Mesendoderm (in vitro differentiated cells): ENCODE data around the gene CEP164.

Source experiments
- DNase-seq: peaks from one replicate; pipeline ENCODE4 v3.0.0; 2013
- H2AK5ac ChIP-seq: 2 replicates; pipeline ENCODE4 v1.6.1; 2013; ENCODE audit warnings: low read length, inconsistent platforms
- H2BK120ac ChIP-seq: 2 replicates; pipeline ENCODE4 v1.6.1; 2013; ENCODE audit warnings: low read depth, mild to moderate bottlenecking, low read length, moderate library complexity, mixed read lengths
- H2BK15ac ChIP-seq: replicated peaks from 2 replicates; pipeline ENCODE4 v1.6.1; 2013; ENCODE audit warnings: low read depth, mild to moderate bottlenecking, moderate library complexity
- H2BK5ac ChIP-seq: 2 replicates; pipeline ENCODE4 v1.6.1; 2013; ENCODE audit warnings: low read length, inconsistent platforms
- H3K18ac ChIP-seq: 2 replicates; pipeline ENCODE4 v1.6.1; 2013; ENCODE audit warnings: mild to moderate bottlenecking, low read length, mixed read lengths
- H3K23ac ChIP-seq: one replicate; pipeline ENCODE4 v1.6.1; 2013; ENCODE audit warnings: low read length
- H3K27ac ChIP-seq: 2 replicates; pipeline ENCODE4 v1.5.1; 2013; ENCODE audit warnings: low read depth, mild to moderate bottlenecking, inconsistent platforms, low read length, moderate library complexity
- H3K27me3 ChIP-seq: 2 replicates; pipeline ENCODE4 v1.6.1; 2013; ENCODE audit warnings: low read length, control low read depth, mild to moderate bottlenecking, inconsistent platforms; ENCODE audit not compliant: insufficient read depth, poor library complexity
- H3K36me3 ChIP-seq: 2 replicates; pipeline ENCODE4 v1.6.1; 2013; ENCODE audit warnings: low read length, inconsistent platforms; ENCODE audit not compliant: control insufficient read depth, insufficient read depth
- H3K4ac ChIP-seq: one replicate; pipeline ENCODE4 v1.6.1; 2013; ENCODE audit warnings: low read depth, mild to moderate bottlenecking, low read length, moderate library complexity
- H3K4me1 ChIP-seq: 2 replicates; pipeline ENCODE4 v1.6.1; 2013; ENCODE audit warnings: low read depth, low read length, inconsistent platforms; ENCODE audit not compliant: control insufficient read depth
- H3K4me2 ChIP-seq: 2 replicates; pipeline ENCODE4 v1.6.1; 2013; ENCODE audit warnings: low read length
- H3K4me3 ChIP-seq: 2 replicates; pipeline ENCODE4 v1.5.1; 2013; ENCODE audit warnings: mild to moderate bottlenecking, low read length
- H3K56ac ChIP-seq: one replicate; pipeline ENCODE4 v1.6.1; 2013; ENCODE audit warnings: low read length
- H3K79me1 ChIP-seq: 2 replicates; pipeline ENCODE4 v1.6.1; 2013; ENCODE audit warnings: low read length, inconsistent platforms
- H3K79me2 ChIP-seq: 2 replicates; pipeline ENCODE4 v1.6.1; 2013; ENCODE audit warnings: mild to moderate bottlenecking, low read length; ENCODE audit not compliant: control insufficient read depth, insufficient read depth
- H3K9ac ChIP-seq: 2 replicates; pipeline ENCODE4 v1.6.1; 2013; ENCODE audit warnings: low read length, inconsistent platforms
- H4K5ac ChIP-seq: one replicate; pipeline ENCODE4 v1.6.1; 2013; ENCODE audit warnings: low read length
- H4K8ac ChIP-seq: one replicate; pipeline ENCODE4 v1.6.1; 2013; ENCODE audit warnings: low read depth, mild to moderate bottlenecking, control low read depth, low read length, moderate library complexity
- WGBS: extraction: QIAGEN DNeasy Blood & Tissue Kit; methylation state at CpG from one replicate; pipeline ENCODE4 v1.1.7; 2013; ENCODE audit warnings: low lambda C conversion rate, missing lambda C conversion rate; ENCODE audit not compliant: insufficient coverage; ENCODE audit errors: extremely low coverage; 5-methylcytosine and 5-hydroxymethylcytosine counted together

Gene CEP164

DNA sequence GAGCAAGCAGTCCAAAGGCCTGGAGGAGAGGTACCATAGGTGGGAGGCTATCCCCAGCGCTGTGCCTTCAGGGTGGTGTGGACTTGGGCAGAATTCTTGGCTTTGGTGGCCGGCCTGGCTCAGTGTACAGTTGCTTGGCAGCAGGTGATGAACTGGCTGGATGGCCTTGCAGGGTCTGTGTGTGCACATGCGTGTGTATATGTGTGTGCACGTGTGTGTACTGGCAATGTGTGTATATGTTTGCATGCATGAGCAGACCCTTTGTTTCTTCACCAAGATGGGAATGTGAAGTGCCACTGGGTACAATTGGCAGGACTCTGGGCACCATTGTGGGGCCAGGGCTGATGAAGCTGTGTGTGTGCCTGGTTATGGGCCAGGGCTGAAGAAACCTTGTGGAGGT, 53.0 kb downstream of the CEP164 start:
- H3K27me3 ChIP-seq, result no peaks in the 10 kb centered on the region
- H3K4me2 ChIP-seq, result no peak overlapping the region
- no peak overlapping the region for H3K23ac ChIP-seq
- no peak for DNase-seq
- no peak overlapping the region for H3K56ac ChIP-seq
- H3K4me3 ChIP-seq, result no peak overlapping the region
- H3K79me2 ChIP-seq, result no peaks in the 10 kb centered on the region
- no peak overlapping the region for H2BK120ac ChIP-seq
- no peak overlapping the region for H3K27ac ChIP-seq
- H3K4me1 ChIP-seq, result no peaks in the 10 kb centered on the region
- H2BK15ac ChIP-seq, result no peak overlapping the region
- no peak overlapping the region for H3K4ac ChIP-seq
- no peak overlapping the region for H2AK5ac ChIP-seq
- no peaks in the 10 kb centered on the region for H3K79me1 ChIP-seq
- WGBS, result no CpG with 5 or more reads among the region's 4 CpGs
- H3K9ac ChIP-seq, result no peak overlapping the region
- H4K8ac ChIP-seq, result no peak overlapping the region
- no peak overlapping the region for H4K5ac ChIP-seq
- H3K18ac ChIP-seq, result no peak overlapping the region
- no peaks in the 10 kb centered on the region for H3K36me3 ChIP-seq
- no peak overlapping the region for H2BK5ac ChIP-seq

DNA sequence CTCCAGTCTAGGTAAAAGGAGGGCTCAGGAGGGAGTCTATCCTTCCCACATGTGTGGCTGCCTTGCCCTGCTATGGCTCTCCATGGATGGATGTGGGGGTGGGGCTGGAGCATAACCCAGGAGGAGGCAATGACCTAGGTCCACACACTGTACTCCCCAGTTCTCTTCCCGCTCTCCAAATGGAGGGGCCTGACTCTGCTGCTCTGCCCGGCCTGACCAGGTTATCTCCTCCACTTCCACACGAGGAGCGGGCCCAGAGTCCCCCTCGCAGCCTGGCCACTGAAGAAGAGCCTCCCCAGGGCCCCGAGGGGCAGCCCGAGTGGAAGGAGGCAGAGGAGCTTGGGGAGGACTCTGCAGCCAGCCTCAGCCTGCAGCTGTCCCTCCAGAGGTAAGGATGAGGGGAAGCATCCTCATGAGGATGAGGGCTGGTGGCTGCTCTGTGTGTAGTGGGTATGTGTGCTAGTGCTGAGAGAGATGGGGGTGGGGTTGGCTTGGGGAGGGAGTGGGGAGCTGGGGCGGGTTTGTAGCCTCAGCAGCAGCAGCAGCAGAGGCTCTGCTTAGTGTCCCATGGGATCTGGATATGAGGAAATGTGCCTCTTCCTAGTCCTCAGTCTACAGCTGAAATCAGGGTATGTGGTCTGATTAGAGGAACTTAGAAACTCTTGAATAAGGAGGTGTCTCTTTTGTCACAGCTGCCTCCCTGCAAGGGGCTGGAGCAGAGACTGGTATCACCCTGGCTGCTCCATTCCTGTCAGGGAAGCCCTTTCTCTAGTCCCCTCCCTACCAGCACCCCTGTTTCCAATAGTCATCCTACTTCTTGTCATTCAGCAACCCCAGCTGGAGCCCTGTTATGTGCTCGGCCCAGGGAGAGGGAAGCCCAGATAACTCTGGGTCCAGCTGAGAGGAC, 54.1 kb downstream of the CEP164 start:
- Histone ChIP-seq H3K4ac (no peak overlapping the region), H3K4me1 (no peaks in the 10 kb centered on the region), H3K79me1 (no peaks in the 10 kb centered on the region), H3K27me3 (no peaks in the 10 kb centered on the region), H3K18ac (no peak overlapping the region), H2AK5ac (no peak overlapping the region), H2BK15ac (no peak overlapping the region), H2BK120ac (no peak overlapping the region), H2BK5ac (no peak overlapping the region), H3K27ac (no peak overlapping the region), H4K8ac (no peak overlapping the region), H3K79me2 (no peaks in the 10 kb centered on the region), H3K36me3 (no peaks in the 10 kb centered on the region), H3K4me3 (no peak overlapping the region), H3K4me2 (no peak overlapping the region), H4K5ac (no peak overlapping the region), H3K9ac (no peak overlapping the region), H3K56ac (no peak overlapping the region), H3K23ac (no peak overlapping the region)
- DNase-seq, result no peak
- no CpG with 5 or more reads among the region's 9 CpGs for WGBS

DNA sequence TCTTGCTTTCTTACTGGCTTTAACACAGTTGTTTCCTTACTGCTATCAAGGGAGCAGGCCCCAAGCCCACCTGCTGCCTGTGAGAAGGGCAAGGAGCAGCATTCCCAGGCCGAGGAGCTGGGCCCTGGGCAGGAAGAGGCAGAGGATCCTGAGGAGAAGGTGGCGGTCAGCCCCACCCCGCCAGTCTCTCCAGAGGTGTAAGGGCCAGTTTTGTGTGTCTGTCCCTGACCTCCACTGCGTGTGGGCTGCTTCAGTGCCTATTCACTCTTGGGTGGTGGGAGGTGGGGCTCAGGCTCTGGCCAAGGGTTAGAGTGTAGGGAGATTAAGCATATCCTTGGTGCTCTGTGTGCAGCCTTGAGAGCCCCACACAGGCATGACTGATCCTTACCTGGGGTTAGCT, 55.1 kb downstream of the CEP164 start:
- no peaks in the 10 kb centered on the region for H3K79me1 ChIP-seq
- no peak overlapping the region for H4K5ac ChIP-seq
- H2BK5ac ChIP-seq, result no peak overlapping the region
- no peak overlapping the region for H2BK15ac ChIP-seq
- H3K9ac ChIP-seq, result no peak overlapping the region
- no peak overlapping the region for H2BK120ac ChIP-seq
- H2AK5ac ChIP-seq, result no peak overlapping the region
- no peak for DNase-seq
- H3K4me1 ChIP-seq, result no peaks in the 10 kb centered on the region
- no peak overlapping the region for H3K27ac ChIP-seq
- no peaks in the 10 kb centered on the region for H3K79me2 ChIP-seq
- H4K8ac ChIP-seq, result no peak overlapping the region
- no peak overlapping the region for H3K4ac ChIP-seq
- no peak overlapping the region for H3K4me2 ChIP-seq
- H3K36me3 ChIP-seq, result no peaks in the 10 kb centered on the region
- no peaks in the 10 kb centered on the region for H3K27me3 ChIP-seq
- no peak overlapping the region for H3K56ac ChIP-seq
- H3K18ac ChIP-seq, result no peak overlapping the region
- H3K4me3 ChIP-seq, result no peak overlapping the region
- no CpG with 5 or more reads among the region's 4 CpGs for WGBS
- H3K23ac ChIP-seq, result no peak overlapping the region

DNA sequence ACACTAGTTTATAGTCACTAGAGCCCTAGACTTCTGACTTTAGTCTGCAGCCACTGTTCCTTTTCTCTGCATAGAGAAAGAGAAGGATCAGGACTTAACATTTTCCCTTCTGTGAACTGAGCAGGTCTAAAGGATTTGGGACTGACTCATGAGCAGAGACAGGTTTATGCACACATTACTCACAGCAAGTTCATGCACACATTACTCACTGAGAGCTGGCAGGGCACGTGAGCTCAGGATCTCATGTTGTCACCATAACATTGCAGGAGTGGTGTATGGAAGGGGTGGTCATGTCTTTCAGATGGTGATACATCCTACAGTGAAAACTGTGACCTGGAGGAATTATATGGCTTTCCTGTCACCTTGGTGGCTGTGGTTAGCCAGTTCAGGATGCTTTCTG, 56.4 kb downstream of the CEP164 start:
- no peak overlapping the region for H3K18ac ChIP-seq
- no peak overlapping the region for H3K4ac ChIP-seq
- H3K56ac ChIP-seq, result no peak overlapping the region
- DNase-seq, result no peak
- no peak overlapping the region for H3K27ac ChIP-seq
- H3K4me1 ChIP-seq, result no peaks in the 10 kb centered on the region
- H3K9ac ChIP-seq, result no peak overlapping the region
- H3K23ac ChIP-seq, result no peak overlapping the region
- no peak overlapping the region for H2AK5ac ChIP-seq
- no peak overlapping the region for H3K4me2 ChIP-seq
- WGBS, result no CpG with 5 or more reads among the region's 1 CpG
- no peak overlapping the region for H2BK5ac ChIP-seq
- H3K36me3 ChIP-seq, result no peaks in the 10 kb centered on the region
- H4K5ac ChIP-seq, result no peak overlapping the region
- H3K79me2 ChIP-seq, result no peaks in the 10 kb centered on the region
- H3K27me3 ChIP-seq, result no peaks in the 10 kb centered on the region
- H2BK120ac ChIP-seq, result no peak overlapping the region
- H3K4me3 ChIP-seq, result no peak overlapping the region
- H3K79me1 ChIP-seq, result no peaks in the 10 kb centered on the region
- H4K8ac ChIP-seq, result no peak overlapping the region
- H2BK15ac ChIP-seq, result no peak overlapping the region

DNA sequence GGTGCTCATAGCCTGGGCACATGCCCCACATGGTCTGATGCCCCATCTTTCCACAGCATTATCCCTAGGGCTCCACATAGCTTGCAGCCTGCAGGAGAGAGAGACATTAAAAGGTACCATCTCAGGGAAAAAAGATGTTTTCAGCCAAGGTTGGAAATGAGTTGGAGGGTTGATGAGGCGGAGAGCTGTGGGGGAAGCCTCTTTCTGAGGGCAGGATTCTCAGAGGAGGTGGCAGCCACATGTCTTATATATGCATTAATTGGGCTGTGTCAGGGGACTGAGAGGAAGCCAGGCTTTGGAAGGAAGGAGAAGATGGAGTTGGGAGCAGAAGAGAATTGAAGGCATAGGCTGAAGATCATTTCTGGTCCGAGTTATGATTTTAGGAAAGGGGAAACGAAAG, 57.8 kb downstream of the CEP164 start:
- no peak overlapping the region for H3K4ac ChIP-seq
- WGBS, result no CpG with 5 or more reads among the region's 3 CpGs
- no peak overlapping the region for H2BK120ac ChIP-seq
- no peak overlapping the region for H3K4me2 ChIP-seq
- no peak overlapping the region for H2BK5ac ChIP-seq
- no peak overlapping the region for H4K5ac ChIP-seq
- no peak overlapping the region for H3K18ac ChIP-seq
- H3K36me3 ChIP-seq, result no peaks in the 10 kb centered on the region
- H3K79me2 ChIP-seq, result no peaks in the 10 kb centered on the region
- no peak for DNase-seq
- no peaks in the 10 kb centered on the region for H3K4me1 ChIP-seq
- H3K9ac ChIP-seq, result no peak overlapping the region
- H3K27ac ChIP-seq, result no peak overlapping the region
- H3K4me3 ChIP-seq, result no peak overlapping the region
- no peak overlapping the region for H2AK5ac ChIP-seq
- H3K79me1 ChIP-seq, result no peaks in the 10 kb centered on the region
- no peak overlapping the region for H3K23ac ChIP-seq
- no peak overlapping the region for H4K8ac ChIP-seq
- H3K27me3 ChIP-seq, result no peaks in the 10 kb centered on the region
- H2BK15ac ChIP-seq, result no peak overlapping the region
- H3K56ac ChIP-seq, result no peak overlapping the region

DNA sequence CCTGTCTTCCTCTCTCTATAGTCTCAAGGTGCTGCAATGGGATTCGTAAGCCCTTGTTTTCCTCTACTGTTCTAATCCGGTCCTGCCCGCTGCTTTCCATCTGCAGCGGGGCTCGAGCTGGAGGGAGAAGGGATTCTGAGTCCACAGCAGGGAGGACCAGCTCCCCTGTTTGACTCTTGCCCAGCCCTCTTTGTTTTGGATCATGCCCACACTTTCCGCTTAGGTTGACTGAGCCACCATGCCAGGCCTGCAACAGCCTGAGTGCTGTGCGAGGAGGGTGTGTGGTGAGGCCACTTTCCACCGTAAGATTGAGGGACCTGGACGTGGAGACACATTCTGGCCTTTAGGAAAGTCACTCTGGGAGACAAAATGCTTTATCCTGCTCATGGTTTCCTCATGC, 58.3 kb downstream of the CEP164 start:
- Histone ChIP-seq H3K23ac (no peak overlapping the region), H4K5ac (no peak overlapping the region), H3K4me2 (no peak overlapping the region), H3K9ac (no peak overlapping the region), H3K18ac (no peak overlapping the region), H4K8ac (no peak overlapping the region), H3K79me1 (no peaks in the 10 kb centered on the region), H3K27ac (no peak overlapping the region), H3K27me3 (no peaks in the 10 kb centered on the region), H2BK15ac (no peak overlapping the region), H3K4me3 (no peak overlapping the region), H2BK5ac (no peak overlapping the region), H3K4me1 (no peaks in the 10 kb centered on the region), H3K79me2 (no peaks in the 10 kb centered on the region), H3K4ac (no peak overlapping the region), H2AK5ac (no peak overlapping the region), H3K56ac (no peak overlapping the region), H3K36me3 (peaks cover 2% of the 10 kb centered on the region), H2BK120ac (no peak overlapping the region)
- DNase-seq, result no peak
- no CpG with 5 or more reads among the region's 9 CpGs for WGBS
